Heart right ventricle (tissue), 16 donors: ENCODE results near the gene GLOD5. TPM values are rescaled to one million over a fixed set of nuclear protein-coding genes. Genes with fewer than 3 reads are reported as not detected.

ENCODE experiments used
- ATAC-seq, 8 donors: fragments of 200-7000 bp; cut with Tn5 transposase; one replicate each; pipeline ENCODE4 v1.9.1; 2020; ENCODE audit warnings: mild to moderate bottlenecking in 8 of 8, moderate library complexity in 8 of 8, moderate number of reproducible peaks in 1 of 8
- DNase-seq, 2 donors: peaks; one replicate each; pipeline ENCODE4 v3.0.0-alpha.2; 2020
- H3K27ac ChIP-seq, 10 donors: fragments of 200-600 bp; sonication (generic) in 2 of 10; one replicate each; pipeline versions ENCODE4 v1.5.0 to v1.8.0; 2020 to 2022; ENCODE audit warnings: mild to moderate bottlenecking in 3 of 10
- H3K27me3 ChIP-seq, 7 donors: fragments of 200-600 bp; one replicate each; pipeline ENCODE4 v1.8.0; 2021 to 2022; ENCODE audit warnings: mild to moderate bottlenecking in 2 of 7
- H3K36me3 ChIP-seq, 9 donors: fragments of 200-600 bp; sonication (generic) in 1 of 9; one replicate each; pipeline versions ENCODE4 v1.5.0 to v1.8.0; 2020 to 2022; ENCODE audit warnings: mild to moderate bottlenecking in 2 of 9
- H3K4me1 ChIP-seq, 9 donors: fragments of 200-600 bp; sonication (generic) in 1 of 9; one replicate each; pipeline versions ENCODE4 v1.5.0 to v1.8.0; 2020 to 2022; ENCODE audit warnings: mild to moderate bottlenecking in 4 of 9
- H3K4me3 ChIP-seq, 10 donors: fragments of 200-600 bp; sonication (generic) in 2 of 10; one replicate each; pipeline versions ENCODE4 v1.5.0 to v1.8.0; 2020 to 2022; ENCODE audit warnings: mild to moderate bottlenecking in 7 of 10, moderate library complexity in 2 of 10
- H3K9me3 ChIP-seq, 11 donors: fragments of 200-600 bp in 10 of 11; sonication (generic) in 2 of 11; one replicate each; pipeline versions ENCODE4 v1.5.0 to v1.8.0; 2013 to 2022; ENCODE audit warnings: mild to moderate bottlenecking in 2 of 11, control low read depth in 1 of 11, moderate library complexity in 1 of 11
- CTCF ChIP-seq, 9 donors: fragments of 200-600 bp; sonication (generic) in 2 of 9; IDR thresholded peaks; one replicate each; pipeline versions ENCODE4 v1.5.0 to v1.8.0; 2021 to 2022; ENCODE audit warnings: antibody characterized with exemption in 9 of 9, mild to moderate bottlenecking in 5 of 9, moderate library complexity in 1 of 9
- WGBS, 2 donors: extraction: QIAGEN DNeasy Blood & Tissue Kit; methylation state at CpG; one replicate each; pipeline ENCODE4 v1.1.7; 2013; ENCODE audit warnings: inconsistent platforms in 1 of 2; 5-methylcytosine and 5-hydroxymethylcytosine counted together
- intact Hi-C, 10 donors: fragments of 100-400 bp; cut with DNase I; formaldehyde crosslinking; loops; one replicate each; pipeline versions ENCODE4 v1.11.1 to v1.14.2; 2022
- polyA plus RNA-seq, 2 donors: library from polyadenylated mRNA; stranded (reverse); fragments of 200-250 nt; gene quantifications; one replicate each; pipeline ENCODE4 v1.2.3, GENCODE V29; 2013
- total RNA-seq, 10 donors: library from RNA; stranded (reverse); fragmentation: NEBNext Ultra II Directional in 3 of 10; extraction: Animal tissue kit (Norgen Biotek cat#: 25700) in 3 of 10; gene quantifications; one replicate each; pipeline versions ENCODE4 v1.2.1 to v1.2.4, GENCODE V29; 2021 to 2023
- donor health status: Arrhythmogenic right ventricular cardiomyopathy.
- donor health status: ischemic (EF 13 %, LVEDD 7.1; RV severe dilation, severe dysfunction).
- donor health status: healthy with polysubstance abuse.
- donor health status: DM: no; HTN: yes; CAD: no.
- donor health status: DM: no; HTN: no; CAD: no.
- donor health status: ischemic (EF 25% LVEDD 6.9; RV normal size, moderate dysfunction).
- donor health status: ischemic (EF 25% LVEDD 5.7; RV mildly dilated, moderate dysfunction).
- donor health status: healthy.
- donor health status: DM: yes; HTN: yes; CAD: no.
- donor health status: Ischemic cardiomyopathy.
- donor health status: ischemic (EF 35%, LVEDD 5.7; RV mildly dilated, moderate dysfunction).
- donor health status: nonischemic (EF 11% LVEDD 7.7; RV severe dilation, severe dysfunction).
- donor health status: DM: yes; HTN: yes; CAD: no.
- donor health status: PGD.
- donor health status: ischemic (EF 29% LVEDD 5.4; RV normal size, mild dysfunction).
- donor health status: nonischemic (EF 23%, LVEDD 6.1; RV moderate dilation, normal function).

GLOD5 gene
- total and polyA plus RNA-seq, 12 donors = not detected

DNA sequence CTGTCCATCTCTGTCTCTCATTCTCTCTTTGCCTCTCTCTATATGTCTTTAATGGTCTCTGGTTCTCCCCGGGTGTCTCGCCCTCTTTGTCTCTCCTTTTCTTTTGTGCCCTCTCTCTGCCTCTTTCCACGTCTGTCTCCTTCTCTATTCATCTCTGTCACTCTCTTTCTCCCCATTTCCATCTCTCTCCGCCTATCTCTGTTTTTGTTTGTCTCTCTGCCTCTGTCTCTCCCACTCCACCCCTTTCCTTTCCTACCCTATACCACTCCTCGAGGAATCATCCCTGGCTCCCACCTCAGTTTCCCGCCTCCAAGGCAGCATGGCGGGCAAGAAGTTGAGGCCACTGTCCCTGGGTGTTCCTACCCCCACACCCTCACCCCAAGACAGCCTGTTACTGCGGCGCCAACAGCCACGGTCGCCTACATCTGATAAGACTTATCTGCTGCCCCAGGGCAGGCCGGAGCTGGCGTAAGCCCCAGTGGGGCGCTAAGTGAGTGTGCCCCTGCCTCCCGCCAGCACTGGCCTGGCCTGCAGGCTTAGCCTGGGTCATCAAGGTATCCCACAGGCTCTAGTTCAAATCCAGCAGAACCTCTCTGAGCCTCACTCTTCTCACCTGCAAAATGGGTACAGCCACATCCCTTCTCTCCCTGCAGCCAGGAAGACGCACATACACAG, 24.1 kb downstream of the GLOD5 start:
- Histone ChIP-seq H3K4me1 (no peaks in the 10 kb centered on the region), H3K27me3 (peaks cover 0 to 17% (median 0%) of the 10 kb centered on the region in 7 donors), H3K27ac (no peak overlapping the region), H3K36me3 (no peaks in the 10 kb centered on the region), H3K9me3 (no peaks in the 10 kb centered on the region), H3K4me3 (no peak overlapping the region)
- intact Hi-C loops = no loop called here
- TF ChIP-seq CTCF (IDR thresholded peaks at IDR 0.05) = no peak
- WGBS, 2 donors = 69 to 71% methylated on average over 15 to 16 of the region's 16 CpGs
- no peak for DNase-seq
- ATAC-seq = no peak

DNA sequence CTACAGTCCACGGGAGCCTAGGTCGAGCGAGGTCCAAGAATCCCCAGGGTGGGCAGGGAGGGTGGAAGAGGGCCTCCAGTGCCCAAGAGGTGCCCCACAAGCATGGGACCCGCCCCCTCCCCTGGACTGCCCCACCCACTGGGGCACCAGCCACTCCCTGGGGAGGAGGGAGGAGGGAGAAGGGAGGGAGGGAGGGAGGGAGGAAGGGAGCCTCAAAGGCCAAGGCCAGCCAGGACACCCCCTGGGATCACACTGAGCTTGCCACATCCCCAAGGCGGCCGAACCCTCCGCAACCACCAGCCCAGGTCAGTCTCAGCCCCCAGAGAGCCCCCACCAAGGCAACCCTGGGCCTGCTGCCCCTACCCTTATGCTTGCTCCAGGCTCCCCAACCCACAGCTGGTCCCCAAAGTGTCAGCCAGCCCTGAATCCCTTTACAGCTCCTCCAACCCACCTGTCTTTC, 24.8 kb downstream of the GLOD5 start, which contains the start of gene GATA1:
TSS of gene GATA1 (plus strand) at position 250 of the 460 bp plus-strand sequence. CDS start 4,520 bp downstream, outside the sequence.
- H3K4me1 ChIP-seq = no peaks in the 10 kb centered on the region
- peak within 1 kb of the TSS in 1 of 10 donors; percentile 20 for H3K27ac ChIP-seq
- no peak for TF ChIP-seq CTCF (IDR thresholded peaks at IDR 0.05)
- H3K4me3 ChIP-seq = no peak within 1 kb of the TSS
- peaks cover 0 to 17% (median 0%) of the 10 kb centered on the region in 7 donors for H3K27me3 ChIP-seq
- ATAC-seq = no peak
- WGBS, 2 donors = 76 to 93% methylated on average over 6 of the region's 7 CpGs
- intact Hi-C loops = no loop called here
- H3K9me3 ChIP-seq = no peaks in the 10 kb centered on the region
- no peak for DNase-seq
- no peaks in the 10 kb centered on the region for H3K36me3 ChIP-seq

DNA sequence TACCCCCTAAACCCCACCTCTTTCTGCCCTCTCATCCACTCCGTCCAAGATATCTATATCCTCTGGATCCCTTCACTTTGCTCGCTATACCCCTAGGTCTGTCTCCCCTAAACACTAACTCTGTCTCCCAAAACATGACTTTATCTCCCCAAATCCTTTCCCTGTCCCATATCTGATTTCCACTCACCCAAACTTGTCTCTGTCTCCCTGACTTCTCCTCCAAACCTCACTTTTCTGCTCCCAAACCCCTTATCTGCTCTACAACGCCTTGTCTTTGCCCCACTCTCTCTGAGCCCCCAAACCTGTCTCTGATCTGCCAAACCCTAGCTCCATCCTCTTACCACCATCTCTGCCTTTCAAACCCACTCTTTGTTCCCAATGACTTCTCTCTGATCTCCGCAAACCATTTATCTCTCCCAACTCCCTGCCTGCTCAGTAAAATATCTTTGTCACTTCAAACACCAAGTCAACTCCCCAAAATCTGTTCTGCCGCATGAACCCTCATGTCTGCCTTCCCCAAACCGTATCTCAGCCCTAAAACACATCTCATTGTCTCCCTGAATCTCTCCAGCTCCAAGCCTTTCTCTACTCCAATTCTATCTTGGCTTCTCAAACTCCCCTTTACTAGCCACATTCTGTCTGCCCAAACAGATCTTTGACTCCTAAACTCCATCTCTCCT, 25.4 kb downstream of the GLOD5 start:
- Histone ChIP-seq H3K4me1 (no peaks in the 10 kb centered on the region), H3K27me3 (peaks cover 0 to 17% (median 0%) of the 10 kb centered on the region in 7 donors), H3K36me3 (no peaks in the 10 kb centered on the region), H3K27ac (peak overlapping the region in 1 of 10 donors; percentile 20), H3K4me3 (no peak overlapping the region), H3K9me3 (no peaks in the 10 kb centered on the region)
- TF ChIP-seq CTCF (IDR thresholded peaks at IDR 0.05) = no peak
- ATAC-seq = no peak
- WGBS, 2 donors = 68 to 71% methylated on average over 6 of the region's 6 CpGs
- DNase-seq = no peak
- intact Hi-C loops = no loop called here

DNA sequence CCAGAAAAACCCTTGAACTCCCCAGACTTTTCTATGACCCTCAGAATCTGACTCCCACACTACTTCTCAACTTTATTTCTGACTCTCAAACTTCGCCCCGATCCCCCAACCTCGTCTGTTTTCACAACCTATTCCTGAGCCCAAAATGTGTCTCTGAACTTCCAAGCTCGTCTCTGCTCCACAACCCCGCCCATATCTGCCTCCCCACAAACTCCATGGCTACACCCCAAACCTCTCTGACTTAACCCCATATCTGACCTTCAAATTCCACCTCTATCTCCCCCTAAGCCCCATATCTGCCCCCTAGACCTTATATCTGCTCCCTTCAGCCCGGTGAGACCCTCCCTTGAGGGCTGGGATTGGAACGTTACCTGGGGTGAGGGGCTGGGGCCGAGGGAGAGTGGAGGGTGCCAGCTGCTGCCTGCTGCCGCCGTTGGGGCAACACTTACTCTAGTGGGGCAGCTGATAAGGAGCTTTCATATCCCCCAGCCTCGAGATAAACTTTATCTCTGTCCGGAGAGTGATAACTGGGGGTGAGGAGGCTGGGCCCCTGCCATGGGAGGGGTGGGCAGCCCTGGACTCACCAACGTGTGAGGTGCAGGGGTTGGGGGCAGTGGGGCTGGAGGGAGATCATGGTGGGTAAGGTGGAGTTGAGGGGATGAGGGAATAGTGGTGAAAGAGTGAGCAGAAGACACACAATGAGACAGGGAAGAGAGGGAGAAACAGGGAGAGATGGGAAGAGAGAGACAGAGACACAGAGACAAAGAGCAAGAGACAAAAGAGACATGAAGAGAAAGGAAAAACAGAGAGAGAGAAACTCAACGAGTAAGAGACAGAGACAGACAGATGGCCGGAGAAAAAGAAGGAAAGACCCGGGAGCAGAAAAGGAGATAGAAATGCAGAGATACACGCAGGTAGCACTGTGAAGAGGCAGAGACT, 26.2 kb downstream of the GLOD5 start:
- H3K4me3 ChIP-seq = peak overlapping the region in 1 of 10 donors; percentile 9
- intact Hi-C loops = no loop called here
- H3K27me3 ChIP-seq = peaks cover 0 to 17% (median 0%) of the 10 kb centered on the region in 7 donors
- no peaks in the 10 kb centered on the region for H3K36me3 ChIP-seq
- H3K27ac ChIP-seq = peak overlapping the region in 1 of 10 donors; percentile 26
- TF ChIP-seq CTCF (IDR thresholded peaks at IDR 0.05) = no peak
- 36 to 39% methylated on average over 17 of the region's 17 CpGs for WGBS, 2 donors
- DNase-seq (no peak), ATAC-seq (no peak)
- H3K4me1 ChIP-seq = no peaks in the 10 kb centered on the region
- no peaks in the 10 kb centered on the region for H3K9me3 ChIP-seq
